ENCODE measurements around the gene WDCP.

- TF ChIP-seq CTCF (IDR thresholded peaks at IDR 0.05) (no peak), POLR2A (IDR thresholded peaks at IDR 0.05) (no peak)
These were observed 1.4 kb downstream of the WDCP start for GRCh38 chr2:24045511-24046508.
